ENCODE results near the gene DNAI7. TPM values are rescaled to one million over a fixed set of nuclear protein-coding genes. Genes with fewer than 3 reads are reported as not detected.
A peak's percentile ranks its signal among the peaks of the same experiment; 100 is the strongest.

DNAI7 gene
- total and polyA plus RNA-seq, 2 of the 13 experiments (the other 11 are each of a cell fraction or from before 2014, with no cell fraction given): 0.04 to 0.25 TPM

DNA sequence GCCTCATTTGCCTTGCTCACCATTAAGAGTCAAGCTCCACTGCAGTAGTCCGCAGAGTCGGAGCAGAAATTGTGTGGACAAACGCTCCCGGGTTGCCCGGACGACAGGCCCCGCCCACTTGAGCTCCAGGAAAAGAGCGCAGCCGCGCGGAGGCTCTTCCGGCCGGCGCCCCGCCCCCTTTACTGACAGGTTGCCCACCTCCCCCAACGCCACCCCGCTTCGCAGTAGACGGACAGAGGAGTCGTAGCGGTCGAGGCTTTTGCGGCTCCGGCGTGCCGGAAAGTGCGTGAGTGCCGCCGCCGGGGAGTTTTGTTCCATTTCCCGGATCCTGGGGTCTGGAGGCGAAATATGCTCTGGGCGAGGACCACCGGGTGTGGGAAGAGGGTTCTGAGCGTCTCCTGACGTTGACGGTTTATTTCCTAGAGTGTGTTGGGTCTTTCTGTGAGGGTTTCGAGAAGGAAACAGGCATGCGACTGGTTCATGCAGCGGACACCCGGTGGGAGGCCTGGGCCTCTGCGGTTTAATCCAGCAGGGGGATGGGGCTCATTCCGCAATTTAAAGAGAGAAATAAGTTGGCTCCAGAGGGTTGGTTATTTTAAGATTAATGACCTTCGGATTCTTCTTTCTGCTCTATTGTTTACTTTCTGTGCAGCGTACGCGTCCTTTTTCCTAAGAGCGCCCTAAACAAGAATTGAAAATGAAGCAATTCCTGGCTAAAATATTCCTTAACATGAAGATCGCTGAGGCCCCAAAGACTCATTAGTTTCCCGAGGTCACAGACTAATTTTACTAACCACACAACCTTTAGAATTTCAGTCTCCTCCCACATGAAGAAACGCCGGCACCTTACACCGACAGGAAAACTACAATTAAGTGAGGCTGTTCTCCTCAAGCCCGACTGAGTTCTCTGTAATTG lies at the start of gene DNAI7, which contains the start of gene ETFRF1 (continued):
- TF ChIP-seq, protein P1, sequence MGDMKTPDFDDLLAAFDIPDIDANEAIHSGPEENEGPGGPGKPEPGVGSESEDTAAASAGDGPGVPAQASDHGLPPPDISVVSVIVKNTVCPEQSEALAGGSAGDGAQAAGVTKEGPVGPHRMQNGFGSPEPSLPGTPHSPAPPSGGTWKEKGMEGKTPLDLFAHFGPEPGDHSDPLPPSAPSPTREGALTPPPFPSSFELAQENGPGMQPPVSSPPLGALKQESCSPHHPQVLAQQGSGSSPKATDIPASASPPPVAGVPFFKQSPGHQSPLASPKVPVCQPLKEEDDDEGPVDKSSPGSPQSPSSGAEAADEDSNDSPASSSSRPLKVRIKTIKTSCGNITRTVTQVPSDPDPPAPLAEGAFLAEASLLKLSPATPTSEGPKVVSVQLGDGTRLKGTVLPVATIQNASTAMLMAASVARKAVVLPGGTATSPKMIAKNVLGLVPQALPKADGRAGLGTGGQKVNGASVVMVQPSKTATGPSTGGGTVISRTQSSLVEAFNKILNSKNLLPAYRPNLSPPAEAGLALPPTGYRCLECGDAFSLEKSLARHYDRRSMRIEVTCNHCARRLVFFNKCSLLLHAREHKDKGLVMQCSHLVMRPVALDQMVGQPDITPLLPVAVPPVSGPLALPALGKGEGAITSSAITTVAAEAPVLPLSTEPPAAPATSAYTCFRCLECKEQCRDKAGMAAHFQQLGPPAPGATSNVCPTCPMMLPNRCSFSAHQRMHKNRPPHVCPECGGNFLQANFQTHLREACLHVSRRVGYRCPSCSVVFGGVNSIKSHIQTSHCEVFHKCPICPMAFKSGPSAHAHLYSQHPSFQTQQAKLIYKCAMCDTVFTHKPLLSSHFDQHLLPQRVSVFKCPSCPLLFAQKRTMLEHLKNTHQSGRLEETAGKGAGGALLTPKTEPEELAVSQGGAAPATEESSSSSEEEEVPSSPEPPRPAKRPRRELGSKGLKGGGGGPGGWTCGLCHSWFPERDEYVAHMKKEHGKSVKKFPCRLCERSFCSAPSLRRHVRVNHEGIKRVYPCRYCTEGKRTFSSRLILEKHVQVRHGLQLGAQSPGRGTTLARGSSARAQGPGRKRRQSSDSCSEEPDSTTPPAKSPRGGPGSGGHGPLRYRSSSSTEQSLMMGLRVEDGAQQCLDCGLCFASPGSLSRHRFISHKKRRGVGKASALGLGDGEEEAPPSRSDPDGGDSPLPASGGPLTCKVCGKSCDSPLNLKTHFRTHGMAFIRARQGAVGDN (CRISPR knock-in tag; IDR thresholded peaks at IDR 0.05): peak; percentile 92
- TF ChIP-seq ZBTB38 (CRISPR knock-in tag; IDR thresholded peaks at IDR 0.05) (peak; percentile 62; the same call in 1 of the 2 replicates), KDM2A (CRISPR knock-in tag; IDR thresholded peaks at IDR 0.05; ENCODE audit: borderline replicate concordance, low read depth) (peak; percentile 90), NAIF1 (CRISPR knock-in tag; IDR thresholded peaks at IDR 0.05; ENCODE audit: borderline replicate concordance) (peak; percentile 98), SNAPC5 (CRISPR knock-in tag; IDR thresholded peaks at IDR 0.05; ENCODE audit: borderline replicate concordance) (no peak), SOX6 (IDR thresholded peaks at IDR 0.05) (no peak), SOX6 (CRISPR knock-in tag; IDR thresholded peaks at IDR 0.05) (peak; percentile 55), JUNB (CRISPR knock-in tag; IDR thresholded peaks at IDR 0.05; ENCODE audit: borderline replicate concordance) (no peak), AGO1 (IDR thresholded peaks at IDR 0.05; ENCODE audit: low read depth, low read length, poor library complexity, severe bottlenecking) (peak; percentile 48), FOXK1 (CRISPR knock-in tag; IDR thresholded peaks at IDR 0.05; ENCODE audit: borderline replicate concordance, low read depth) (0 out of 2 replicates have a peak, but pooled peaks have one; percentile 39), ETV5 (CRISPR knock-in tag; IDR thresholded peaks at IDR 0.05; ENCODE audit: borderline replicate concordance) (peak; percentile 45; the same call in 1 of the 2 replicates), THRA (CRISPR knock-in tag; IDR thresholded peaks at IDR 0.05; ENCODE audit: borderline replicate concordance) (no peak), ZNF383 (CRISPR knock-in tag; IDR thresholded peaks at IDR 0.05; ENCODE audit: borderline replicate concordance) (no peak), PHF20 (CRISPR knock-in tag; IDR thresholded peaks at IDR 0.05) (peak; percentile 80), MTA1 (CRISPR knock-in tag; IDR thresholded peaks at IDR 0.05; ENCODE audit: borderline replicate concordance) (0 out of 2 replicates have a peak, but pooled peaks have one; percentile 32), TCF7L2 (IDR thresholded peaks at IDR 0.05; ENCODE audit: low read depth, low read length) (no peak), IRF9 (CRISPR knock-in tag; IDR thresholded peaks at IDR 0.05; ENCODE audit: borderline replicate concordance) (no peak), ZNF788 (CRISPR knock-in tag; IDR thresholded peaks at IDR 0.05; ENCODE audit: borderline replicate concordance) (no peak; the same call in 1 of the 2 replicates), ZNF33B (CRISPR knock-in tag; IDR thresholded peaks at IDR 0.05) (0 out of 2 replicates have a peak, but pooled peaks have one; percentile 38), SIN3A (IDR thresholded peaks at IDR 0.05; ENCODE audit: borderline replicate concordance, low read depth, low read length) (peak; percentile 87), ZNF317 (CRISPR knock-in tag; IDR thresholded peaks at IDR 0.05) (peak; percentile 77; the same call in 1 of the 2 replicates), GLI4 (CRISPR knock-in tag; IDR thresholded peaks at IDR 0.05; ENCODE audit: borderline replicate concordance) (0 out of 2 replicates have a peak, but pooled peaks have one; percentile 58)
